ENCODE results near the gene ETV5.

Gene ETV5

GRCh38 chr3:186073641-186074040 lies 35.2 kb downstream of the ETV5 start:
- no peak for FAIRE-seq
- no peak for DNase-seq (ENCODE audit: extremely low spot score, insufficient read length, low read depth)

DNA sequence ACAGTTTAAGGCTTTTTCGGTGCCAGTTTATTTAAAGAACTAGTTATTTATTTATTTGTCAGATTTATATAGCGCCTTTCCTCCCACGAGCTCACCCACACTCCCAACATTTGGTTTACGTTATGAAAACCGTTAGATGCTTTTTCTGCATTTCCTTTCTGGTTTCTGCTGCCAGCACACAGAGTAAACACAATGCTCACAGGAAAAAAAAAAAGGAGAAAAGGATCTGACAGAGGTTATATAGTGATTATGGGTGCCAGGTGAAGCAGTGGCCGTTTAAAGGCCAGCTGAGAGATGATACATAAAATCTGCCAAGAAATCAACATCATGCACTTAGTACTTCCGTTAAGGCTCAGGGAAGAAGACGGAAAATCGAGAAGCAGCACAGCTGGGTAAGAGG lies 37.9 kb downstream of the ETV5 start:
- no peak for FAIRE-seq
- no peak for DNase-seq (ENCODE audit: extremely low spot score, insufficient read length, low read depth)

- FAIRE-seq (no peak), DNase-seq (ENCODE audit: extremely low spot score, insufficient read length, low read depth) (no peak)
These were observed 38.3 kb downstream of the ETV5 start for GRCh38 chr3:186070550-186070949.

DNA sequence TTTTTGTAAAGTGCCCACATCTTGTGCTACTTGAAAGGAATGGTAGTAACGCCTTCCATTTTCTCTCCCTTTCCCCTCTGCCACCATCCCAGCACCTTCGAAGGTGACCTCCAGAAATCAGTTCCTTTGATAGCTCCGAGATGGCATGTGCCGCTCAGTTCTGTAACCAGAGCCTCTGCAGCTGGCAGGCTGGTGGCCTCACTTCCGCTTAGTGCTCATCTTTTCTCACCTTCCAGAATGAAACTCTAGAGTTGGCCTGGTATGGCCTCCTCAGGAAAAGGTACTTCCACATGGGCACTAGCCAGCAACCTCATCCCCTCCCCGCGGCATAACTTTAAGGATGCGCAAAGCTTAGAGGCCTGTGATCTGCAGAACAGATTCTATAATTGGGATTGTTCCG lies 38.8 kb downstream of the ETV5 start:
- FAIRE-seq (no peak), DNase-seq (ENCODE audit: extremely low spot score, insufficient read length, low read depth) (no peak)

DNA sequence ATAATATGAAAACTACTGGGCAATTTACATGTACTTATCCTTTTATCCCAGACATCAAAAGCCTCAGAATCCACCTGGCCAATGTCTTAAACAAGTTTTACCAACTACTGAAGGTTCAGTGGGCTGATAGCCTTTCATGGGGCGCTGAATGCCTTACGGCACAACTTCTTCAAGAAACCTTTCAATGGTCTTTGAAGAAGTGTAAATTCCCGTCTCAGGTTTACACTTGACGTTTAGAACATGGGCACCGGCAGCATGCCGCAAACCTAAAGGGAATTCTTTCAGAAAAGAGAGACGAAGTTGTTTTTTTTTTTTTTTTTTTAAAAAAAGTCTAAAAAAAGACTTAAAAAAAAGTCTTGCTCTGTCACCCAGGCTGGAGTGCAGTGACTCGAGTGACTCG lies 39.7 kb downstream of the ETV5 start:
- FAIRE-seq (no peak), DNase-seq (ENCODE audit: extremely low spot score, insufficient read length, low read depth) (no peak)

- no peak for FAIRE-seq
- no peak for DNase-seq (ENCODE audit: extremely low spot score, insufficient read length, low read depth)
These were observed 40.7 kb downstream of the ETV5 start for GRCh38 chr3:186068243-186068552.

DNA sequence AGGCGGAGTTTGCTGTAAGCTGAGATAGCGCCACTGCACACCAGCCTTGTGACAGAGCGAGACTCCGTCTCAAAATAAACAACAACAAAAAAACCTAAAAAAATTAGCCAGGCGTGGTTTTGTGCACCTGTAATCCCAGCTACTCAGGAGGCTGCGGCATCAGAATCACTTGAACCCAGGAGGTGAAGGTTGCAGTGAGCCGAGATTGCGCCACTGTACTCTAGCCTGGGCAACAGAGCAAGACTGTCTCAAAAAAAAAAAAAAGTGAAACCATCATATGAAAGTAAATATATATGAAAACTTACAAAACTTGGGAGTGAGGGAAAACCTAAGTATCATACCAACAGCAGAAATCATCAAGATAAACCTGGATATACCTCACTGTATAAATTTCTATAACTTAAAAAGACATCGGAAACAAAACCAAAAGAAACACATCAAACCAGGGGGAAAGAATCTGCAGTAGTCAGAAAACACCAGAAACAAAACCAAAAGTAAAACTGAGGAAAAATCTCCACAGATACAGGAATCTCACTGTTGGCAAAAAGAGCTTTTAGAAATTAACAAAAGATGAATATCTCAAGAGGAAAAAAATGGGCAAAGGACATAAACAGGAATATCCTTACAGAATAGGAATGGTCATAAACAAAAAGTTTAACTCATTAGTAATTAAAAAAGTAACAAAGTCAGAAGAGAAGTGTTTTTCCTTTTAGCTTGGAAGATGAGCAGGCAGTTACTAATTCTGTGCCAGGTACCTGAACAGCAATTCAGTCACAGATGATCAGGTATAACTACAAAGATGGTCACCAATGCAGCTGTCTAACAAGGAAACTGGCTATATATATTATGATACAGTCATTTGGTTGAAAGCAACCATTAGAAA lies 41.3 kb downstream of the ETV5 start:
- DNase-seq (ENCODE audit: extremely low spot score, insufficient read length, low read depth) (peak; percentile 12), FAIRE-seq (peak; percentile 44)

- DNase-seq (ENCODE audit: extremely low spot score, insufficient read length, low read depth) (no peak), FAIRE-seq (no peak)
These were observed 48.7 kb downstream of the ETV5 start for GRCh38 chr3:186060222-186060621.

- FAIRE-seq (no peak), DNase-seq (ENCODE audit: extremely low spot score, insufficient read length, low read depth) (no peak)
These were observed 49.7 kb downstream of the ETV5 start for GRCh38 chr3:186059192-186059591.

DNA sequence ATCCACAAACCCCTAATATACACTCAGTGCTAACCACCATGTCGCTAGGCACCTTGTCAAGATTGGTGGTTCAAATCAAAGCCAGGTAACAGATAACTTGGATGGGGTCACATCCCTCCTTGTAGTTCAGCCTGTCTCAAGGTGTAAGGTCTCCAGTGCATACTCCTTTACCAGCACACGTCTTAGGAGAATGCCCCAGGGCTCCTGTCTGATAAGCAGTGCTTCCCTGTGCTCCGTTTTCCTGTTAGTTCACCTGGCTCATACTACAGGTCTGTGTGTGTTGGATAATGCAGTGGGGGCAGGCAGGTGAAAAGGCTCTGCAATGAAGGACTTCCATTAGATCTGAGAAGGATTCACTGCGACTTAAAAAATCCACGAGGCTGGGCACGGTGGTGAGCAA lies 50.7 kb downstream of the ETV5 start:
- DNase-seq (ENCODE audit: extremely low spot score, insufficient read length, low read depth) = no peak
- no peak for FAIRE-seq

DNA sequence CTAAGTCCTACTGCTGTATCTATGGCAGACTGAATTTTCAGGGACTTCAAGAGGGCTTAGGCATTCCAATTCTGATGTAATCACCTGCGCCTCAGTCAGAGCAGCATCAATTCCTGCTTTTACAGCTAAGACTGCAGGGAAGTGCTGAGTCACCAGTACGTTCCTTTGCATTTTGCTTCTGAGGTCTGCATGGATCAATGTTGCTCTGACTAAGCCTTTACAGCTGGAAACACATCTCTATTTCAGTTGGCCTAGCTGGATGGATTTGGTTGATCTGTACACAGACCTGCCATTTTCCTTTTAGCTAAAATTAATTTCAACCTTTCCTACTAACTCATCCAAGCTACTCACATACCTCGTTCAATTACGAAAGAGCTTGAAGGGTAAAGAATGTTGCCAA lies 51.3 kb downstream of the ETV5 start:
- FAIRE-seq (no peak), DNase-seq (ENCODE audit: extremely low spot score, insufficient read length, low read depth) (no peak)

DNA sequence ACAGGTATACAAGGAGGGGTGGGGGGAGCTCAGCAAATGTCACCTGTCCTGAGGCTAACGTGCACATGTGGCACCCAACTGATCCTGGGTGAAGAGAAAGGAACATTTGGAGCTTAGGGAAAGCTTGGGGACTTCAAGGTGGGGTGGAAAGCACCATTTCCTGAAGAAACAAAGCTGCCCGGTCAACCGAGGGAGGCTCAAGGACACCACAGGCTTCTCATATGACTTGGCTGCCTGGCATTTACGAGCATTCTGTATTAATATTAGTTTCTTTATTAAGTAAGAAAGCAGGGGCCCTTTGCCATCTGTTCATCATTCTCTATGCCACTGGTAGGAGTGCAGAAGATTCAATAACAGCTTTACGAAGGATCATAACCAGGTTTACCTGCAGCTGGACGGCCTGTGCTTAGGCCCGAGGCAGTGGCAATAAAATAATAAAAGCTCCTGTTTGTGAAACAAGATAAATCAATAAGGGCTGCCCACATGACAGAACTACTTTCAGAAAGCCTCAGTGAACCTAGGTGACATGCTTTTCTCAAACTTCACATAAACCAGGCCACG lies 54.0 kb downstream of the ETV5 start:
- no peak for FAIRE-seq
- no peak for DNase-seq (ENCODE audit: extremely low spot score, insufficient read length, low read depth)

DNA sequence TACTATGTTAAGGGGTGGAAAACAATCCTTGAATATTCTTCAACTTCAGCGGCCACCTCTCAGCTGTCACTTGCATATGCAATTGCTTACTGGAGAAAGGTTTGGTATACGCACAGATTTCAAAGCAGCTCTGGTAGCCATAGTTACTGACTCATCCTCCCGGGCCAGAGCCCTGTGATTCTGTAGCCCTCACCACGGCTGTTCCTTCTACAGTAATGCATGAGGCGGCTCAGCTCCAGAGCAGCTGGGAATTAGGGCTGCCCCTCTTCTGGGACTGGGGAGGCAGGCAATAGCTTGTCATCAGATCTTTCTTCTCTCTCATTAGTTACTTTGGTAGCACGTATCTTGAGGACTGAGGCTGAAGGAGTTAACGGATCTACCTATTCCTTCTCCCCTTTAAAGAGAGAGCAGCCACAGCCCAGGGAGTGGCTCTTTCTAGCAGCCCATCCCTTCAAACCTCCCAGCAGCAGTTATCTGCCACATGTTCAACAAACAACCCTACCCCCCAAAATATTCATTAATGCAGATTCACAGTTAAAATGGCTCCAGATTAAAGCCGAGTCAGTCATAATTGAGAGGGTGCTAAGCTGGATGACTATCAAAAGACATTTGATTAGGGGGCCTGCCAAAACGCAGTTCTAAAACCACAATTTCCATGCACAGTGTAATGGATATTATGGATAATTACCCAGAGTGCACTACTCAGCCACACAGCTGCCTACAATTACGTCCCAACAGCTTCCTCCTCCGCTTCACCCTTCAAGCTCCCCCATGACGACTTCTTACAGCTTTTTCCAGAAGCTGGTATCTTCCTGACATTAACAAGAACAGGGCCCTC lies 54.7 kb downstream of the ETV5 start:
- no peak for DNase-seq (ENCODE audit: extremely low spot score, insufficient read length, low read depth)
- no peak for FAIRE-seq

- DNase-seq (ENCODE audit: extremely low spot score, insufficient read length, low read depth) = no peak
- no peak for FAIRE-seq
These were observed 56.6 kb downstream of the ETV5 start for GRCh38 chr3:186052096-186052840.

- no peak for DNase-seq (ENCODE audit: extremely low spot score, insufficient read length, low read depth)
- FAIRE-seq = no peak
These were observed 59.9 kb downstream of the ETV5 start for GRCh38 chr3:186049001-186049400.

DNA sequence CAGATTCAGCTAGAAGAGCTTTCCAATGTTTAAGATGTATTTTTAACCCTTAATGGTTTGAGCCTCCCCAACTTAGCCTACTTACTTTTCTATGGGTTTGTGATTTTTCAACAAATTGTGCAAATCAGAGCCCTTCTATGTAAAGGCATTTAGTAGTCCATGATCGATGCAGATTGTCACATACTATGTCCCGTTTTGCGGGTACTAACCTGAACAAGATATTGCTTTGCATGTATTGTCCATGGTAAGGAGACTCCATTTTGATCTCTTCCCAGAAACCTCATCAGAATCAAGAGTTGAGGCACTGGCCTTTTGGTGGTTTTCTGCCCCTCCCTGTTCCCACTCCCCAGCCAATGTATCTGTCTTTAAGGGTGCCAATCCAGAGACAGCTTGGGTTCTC lies 60.8 kb downstream of the ETV5 start:
- FAIRE-seq (no peak), DNase-seq (ENCODE audit: extremely low spot score, insufficient read length, low read depth) (no peak)

- no peak for DNase-seq (ENCODE audit: extremely low spot score, insufficient read length, low read depth)
- FAIRE-seq = no peak
These were observed 62.1 kb downstream of the ETV5 start for GRCh38 chr3:186046838-186047237.

GRCh38 chr3:186044968-186045367 lies 63.9 kb downstream of the ETV5 start:
- DNase-seq (ENCODE audit: extremely low spot score, insufficient read length, low read depth) (no peak), FAIRE-seq (no peak)

- no peak for DNase-seq (ENCODE audit: extremely low spot score, insufficient read length, low read depth)
These were observed 64.5 kb downstream of the ETV5 start for GRCh38 chr3:186044427-186044826.

DNA sequence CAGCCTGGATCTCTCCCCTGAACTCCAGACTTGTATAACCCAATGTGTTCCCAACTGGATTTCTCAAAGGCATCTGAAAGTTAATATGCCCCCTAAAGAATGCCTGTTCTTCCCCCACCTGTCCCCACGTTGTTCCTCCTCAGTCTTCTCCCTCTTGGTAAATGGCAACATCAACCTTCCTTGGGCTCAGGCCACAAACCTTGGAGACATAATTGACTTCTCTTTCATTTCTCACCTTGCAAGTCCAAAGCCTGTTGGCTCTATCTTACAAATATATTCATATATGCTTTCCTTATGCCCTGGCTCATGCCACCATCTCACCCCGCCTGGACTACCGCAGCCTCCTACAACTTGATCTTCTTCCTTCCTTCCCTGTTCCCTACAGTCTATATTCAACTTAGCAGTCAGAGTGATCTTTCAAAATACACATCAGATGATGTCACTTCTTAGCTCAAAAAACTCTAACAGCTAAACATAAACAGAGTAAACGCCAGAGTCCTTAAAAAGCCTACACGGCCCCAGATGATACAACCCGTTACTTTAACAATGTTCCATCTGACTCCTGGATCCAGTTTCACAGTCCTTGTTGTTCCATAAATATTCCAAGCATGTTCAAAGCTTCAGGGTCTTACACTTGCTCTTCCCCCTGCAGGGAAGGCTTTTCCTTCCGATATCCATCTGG lies 66.2 kb downstream of the ETV5 start:
- FAIRE-seq = no peak
- DNase-seq (ENCODE audit: extremely low spot score, insufficient read length, low read depth) = no peak

More at GRCh38 chr3:186044427-186044826, 64.5 kb downstream of the ETV5 start:
- FAIRE-seq = no peak

Measured in GM18507 (cell line).